ENCODE measurements around the gene OR10H3. TPM values are rescaled to one million over a fixed set of nuclear protein-coding genes. Genes with fewer than 3 reads are reported as not detected.
"Not testable (repeated sequence)": the region's sequence is repeated elsewhere in the genome, so short reads cannot be mapped to it uniquely, and the experiment has no call there.

The OR10H3 gene
- total RNA-seq, 3 donors from 2014 or later, result not detected

DNA sequence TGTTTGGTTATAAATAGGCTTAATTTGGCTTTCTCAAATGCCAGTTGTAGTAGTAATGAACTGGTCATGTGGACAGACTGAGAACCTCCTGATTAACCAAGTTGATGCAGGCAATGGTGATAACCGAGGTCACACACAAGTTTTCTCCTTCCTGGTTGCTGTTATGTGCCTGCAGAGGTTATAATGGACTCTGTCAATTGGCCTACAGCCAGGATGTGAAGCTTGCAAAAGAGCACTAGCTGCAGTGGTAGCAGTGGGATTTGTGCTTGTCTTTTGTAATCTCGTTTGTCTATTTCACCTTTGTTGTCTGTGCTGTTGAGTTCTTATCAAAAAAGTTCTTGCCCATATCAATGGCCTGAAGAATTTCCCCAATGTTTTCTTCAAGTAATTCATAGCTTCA lies 20.6 kb downstream of the OR10H3 start:
- DNase-seq (ENCODE audit: low spot score in 2 of 2), result no peak
- Histone ChIP-seq H3K27ac (no peak overlapping the region), H3K36me3 (no peaks in the 10 kb centered on the region), H3K27me3 (no peaks in the 10 kb centered on the region), H3K4me1 (no peaks in the 10 kb centered on the region), H3K9me3 (no peaks in the 10 kb centered on the region), H3K4me3 (no peak overlapping the region)
- no peak for TF ChIP-seq POLR2AphosphoS5 (IDR thresholded peaks at IDR 0.05)
- TF ChIP-seq, protein P1, sequence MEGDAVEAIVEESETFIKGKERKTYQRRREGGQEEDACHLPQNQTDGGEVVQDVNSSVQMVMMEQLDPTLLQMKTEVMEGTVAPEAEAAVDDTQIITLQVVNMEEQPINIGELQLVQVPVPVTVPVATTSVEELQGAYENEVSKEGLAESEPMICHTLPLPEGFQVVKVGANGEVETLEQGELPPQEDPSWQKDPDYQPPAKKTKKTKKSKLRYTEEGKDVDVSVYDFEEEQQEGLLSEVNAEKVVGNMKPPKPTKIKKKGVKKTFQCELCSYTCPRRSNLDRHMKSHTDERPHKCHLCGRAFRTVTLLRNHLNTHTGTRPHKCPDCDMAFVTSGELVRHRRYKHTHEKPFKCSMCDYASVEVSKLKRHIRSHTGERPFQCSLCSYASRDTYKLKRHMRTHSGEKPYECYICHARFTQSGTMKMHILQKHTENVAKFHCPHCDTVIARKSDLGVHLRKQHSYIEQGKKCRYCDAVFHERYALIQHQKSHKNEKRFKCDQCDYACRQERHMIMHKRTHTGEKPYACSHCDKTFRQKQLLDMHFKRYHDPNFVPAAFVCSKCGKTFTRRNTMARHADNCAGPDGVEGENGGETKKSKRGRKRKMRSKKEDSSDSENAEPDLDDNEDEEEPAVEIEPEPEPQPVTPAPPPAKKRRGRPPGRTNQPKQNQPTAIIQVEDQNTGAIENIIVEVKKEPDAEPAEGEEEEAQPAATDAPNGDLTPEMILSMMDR (IDR thresholded peaks at IDR 0.05), result no peak
- TF ChIP-seq POLR2A (IDR thresholded peaks at IDR 0.05), result no peak
- intact Hi-C loops (cut with DNase I; ENCODE audit: low total_unique reads), result no loop called here

DNA sequence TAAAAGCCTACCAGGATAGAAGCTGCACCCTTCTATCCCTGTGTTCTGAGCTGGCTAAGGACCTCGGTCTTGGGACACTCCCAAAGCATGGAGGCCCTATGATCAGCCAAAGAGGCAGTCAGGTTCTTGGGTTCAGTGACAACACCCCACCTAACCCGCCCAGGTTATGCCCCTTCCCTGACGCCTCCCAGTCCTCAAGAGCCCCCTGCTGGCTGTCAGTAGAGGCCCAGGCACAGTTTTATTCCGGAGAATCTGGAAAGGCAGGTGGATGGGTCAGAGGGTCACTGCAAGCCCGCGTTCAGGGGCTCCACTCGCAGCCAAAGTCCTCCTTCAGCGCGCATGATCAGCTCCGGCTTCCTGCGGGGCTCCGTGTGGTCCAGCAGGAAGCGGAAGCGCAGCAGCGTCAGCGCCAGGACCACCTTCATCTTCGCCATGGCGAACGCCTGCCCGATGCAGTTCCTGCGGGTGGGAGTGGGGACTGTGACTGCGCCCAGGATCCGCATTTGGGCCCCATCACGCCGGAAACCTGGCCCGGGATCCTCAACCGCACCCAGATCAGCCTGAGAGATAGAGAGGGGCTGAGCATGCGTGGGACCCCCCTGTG lies 22.3 kb downstream of the OR10H3 start:
- no peaks in the 10 kb centered on the region for H3K27me3 ChIP-seq
- intact Hi-C loops (cut with DNase I; ENCODE audit: low total_unique reads), result no loop called here
- DNase-seq (ENCODE audit: low spot score in 2 of 2), result no peak

DNA sequence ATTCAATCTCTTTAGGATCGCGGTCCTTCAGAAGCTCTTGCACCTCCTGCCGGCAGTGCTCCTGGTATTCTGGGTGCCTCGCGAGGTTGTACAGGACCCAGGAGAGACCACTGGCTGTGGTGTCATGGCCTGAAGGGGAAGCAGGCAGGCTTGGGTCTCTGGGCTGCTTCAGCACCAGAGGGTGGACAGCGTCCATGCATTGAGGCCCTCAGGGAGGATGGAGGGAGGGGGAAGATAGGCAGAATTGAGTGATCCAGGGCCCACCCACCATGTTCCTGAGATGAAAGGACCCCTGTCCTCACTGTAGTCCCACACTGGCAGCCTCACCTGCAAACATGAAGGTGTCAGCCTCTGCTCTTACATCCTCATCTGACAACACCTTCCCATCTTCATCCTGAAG lies 31.8 kb downstream of the OR10H3 start:
- Histone ChIP-seq H3K9me3 (peaks cover 3 to 5% of the 10 kb centered on the region in 2 donors), H3K4me3 (no peak overlapping the region), H3K27ac (no peak overlapping the region), H3K36me3 (no peaks in the 10 kb centered on the region), H3K4me1 (no peaks in the 10 kb centered on the region), H3K27me3 (no peaks in the 10 kb centered on the region)
- intact Hi-C loops (cut with DNase I; ENCODE audit: low total_unique reads), result no loop called here
- no peak for DNase-seq (ENCODE audit: low spot score in 2 of 2)
- TF ChIP-seq POLR2AphosphoS5 (IDR thresholded peaks at IDR 0.05) (no peak), POLR2A (IDR thresholded peaks at IDR 0.05) (no peak)
- TF ChIP-seq, protein P1 (IDR thresholded peaks at IDR 0.05), result no peak

More for the DNA sequence above, 22.3 kb downstream of the OR10H3 start:
- no peaks in the 10 kb centered on the region for H3K4me1 ChIP-seq
- H3K27ac ChIP-seq, result no peak overlapping the region
- H3K9me3 ChIP-seq, result no peaks in the 10 kb centered on the region
- TF ChIP-seq, protein P1 (IDR thresholded peaks at IDR 0.05), result no peak
- TF ChIP-seq POLR2A (IDR thresholded peaks at IDR 0.05) (no peak), POLR2AphosphoS5 (IDR thresholded peaks at IDR 0.05) (no peak)
- H3K36me3 ChIP-seq, result no peaks in the 10 kb centered on the region
- no peak overlapping the region for H3K4me3 ChIP-seq

DNA sequence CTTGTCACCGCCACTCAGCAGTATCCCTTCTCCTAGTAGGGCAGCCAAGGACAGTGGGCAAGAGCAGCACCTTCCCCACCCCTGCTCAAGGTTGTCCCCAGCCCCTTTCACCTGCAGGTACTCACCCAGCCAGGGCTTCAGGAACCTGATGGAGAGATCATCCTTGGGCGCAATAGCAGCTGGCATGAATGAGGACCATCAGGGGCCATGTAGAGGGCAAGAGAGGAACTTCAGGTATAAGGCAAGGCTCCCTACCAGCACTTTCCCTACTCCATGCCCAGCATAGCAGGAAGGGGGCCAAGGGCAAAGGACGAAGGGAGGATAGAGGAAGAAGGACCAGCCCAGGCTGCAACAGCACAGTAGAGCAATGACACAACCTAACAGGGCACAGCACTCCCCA lies 36.4 kb downstream of the OR10H3 start:
- H3K27me3 ChIP-seq; H3K9me3 ChIP-seq; H3K27ac ChIP-seq; DNase-seq (ENCODE audit: low spot score in 2 of 2); H3K4me1 ChIP-seq; intact Hi-C loops (cut with DNase I; ENCODE audit: low total_unique reads); H3K4me3 ChIP-seq; H3K36me3 ChIP-seq: not testable (repeated sequence)

DNA sequence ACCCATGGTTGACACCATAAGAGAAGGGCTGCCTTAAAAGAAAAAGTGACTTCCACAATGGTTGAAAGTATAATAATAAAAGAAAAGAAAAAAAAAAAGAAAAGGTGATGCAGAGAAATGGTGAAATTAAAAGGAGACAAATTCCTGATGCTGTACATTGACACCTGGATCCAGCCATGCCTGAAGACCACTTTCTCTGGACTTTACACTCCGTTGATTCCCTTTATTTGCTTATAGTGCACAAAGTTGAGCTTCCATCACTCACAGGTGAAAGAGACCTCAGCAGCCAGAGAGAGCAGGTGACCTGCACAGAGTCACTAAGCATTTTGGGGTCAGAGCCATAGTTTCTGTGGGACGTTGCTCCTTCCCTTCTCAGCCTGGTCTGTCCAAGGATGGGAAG lies 37.5 kb downstream of the OR10H3 start:
- no peak for DNase-seq (ENCODE audit: low spot score in 2 of 2)
- TF ChIP-seq POLR2A (IDR thresholded peaks at IDR 0.05) (no peak), POLR2AphosphoS5 (IDR thresholded peaks at IDR 0.05) (no peak)
- TF ChIP-seq, protein P1 (IDR thresholded peaks at IDR 0.05), result no peak
- intact Hi-C loops (cut with DNase I; ENCODE audit: low total_unique reads), result no loop called here
- no peak overlapping the region for H3K4me3 ChIP-seq
- H3K27me3 ChIP-seq, result no peaks in the 10 kb centered on the region
- H3K4me1 ChIP-seq, result peaks cover 0 to 3% of the 10 kb centered on the region in 2 donors
- no peaks in the 10 kb centered on the region for H3K36me3 ChIP-seq
- H3K27ac ChIP-seq, result no peak overlapping the region
- H3K9me3 ChIP-seq, result no peaks in the 10 kb centered on the region

DNA sequence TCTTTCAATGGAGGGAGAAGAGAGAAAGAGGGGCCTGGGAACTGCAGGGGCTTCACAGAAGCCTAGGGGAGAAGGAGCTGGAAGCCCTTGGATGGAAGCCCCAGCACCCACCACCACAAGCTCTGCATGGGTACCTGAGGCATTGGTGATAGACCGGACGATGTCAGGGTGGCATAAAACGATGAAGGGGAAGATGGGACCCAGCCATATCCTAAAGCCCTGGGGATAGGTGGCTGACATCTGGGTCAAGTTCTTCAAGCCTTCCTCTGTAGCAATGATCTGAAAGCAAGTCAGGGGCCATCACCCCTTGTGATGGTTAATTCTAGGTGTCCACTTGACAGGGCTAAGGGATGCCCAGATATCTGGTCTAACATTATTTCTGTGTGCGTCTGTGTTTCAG lies 38.5 kb downstream of the OR10H3 start:
- Histone ChIP-seq H3K27ac (no peak overlapping the region), H3K27me3 (no peaks in the 10 kb centered on the region), H3K4me1 (peaks cover 0 to 6% of the 10 kb centered on the region in 2 donors), H3K4me3 (no peak overlapping the region), H3K36me3 (no peaks in the 10 kb centered on the region), H3K9me3 (no peaks in the 10 kb centered on the region)
- TF ChIP-seq POLR2A (IDR thresholded peaks at IDR 0.05), result no peak
- TF ChIP-seq POLR2AphosphoS5 (IDR thresholded peaks at IDR 0.05), result no peak
- TF ChIP-seq, protein P1 (IDR thresholded peaks at IDR 0.05), result no peak
- no peak for DNase-seq (ENCODE audit: low spot score in 2 of 2)
- intact Hi-C loops (cut with DNase I; ENCODE audit: low total_unique reads), result no loop called here

Measured in breast epithelium (tissue), 4 donors.